Measurements from ENCODE around the gene CLASRP.
A peak's percentile ranks its signal among the peaks of the same experiment; 100 is the strongest.

CLASRP gene

GRCh38 chr19:45059258-45059965, 20.6 kb downstream of the CLASRP start:
- DNase-seq (ENCODE audit: low read depth), result peak; percentile 76

GRCh38 chr19:45061965-45062364, 23.1 kb downstream of the CLASRP start:
- no peak for DNase-seq (ENCODE audit: low read depth)

DNA sequence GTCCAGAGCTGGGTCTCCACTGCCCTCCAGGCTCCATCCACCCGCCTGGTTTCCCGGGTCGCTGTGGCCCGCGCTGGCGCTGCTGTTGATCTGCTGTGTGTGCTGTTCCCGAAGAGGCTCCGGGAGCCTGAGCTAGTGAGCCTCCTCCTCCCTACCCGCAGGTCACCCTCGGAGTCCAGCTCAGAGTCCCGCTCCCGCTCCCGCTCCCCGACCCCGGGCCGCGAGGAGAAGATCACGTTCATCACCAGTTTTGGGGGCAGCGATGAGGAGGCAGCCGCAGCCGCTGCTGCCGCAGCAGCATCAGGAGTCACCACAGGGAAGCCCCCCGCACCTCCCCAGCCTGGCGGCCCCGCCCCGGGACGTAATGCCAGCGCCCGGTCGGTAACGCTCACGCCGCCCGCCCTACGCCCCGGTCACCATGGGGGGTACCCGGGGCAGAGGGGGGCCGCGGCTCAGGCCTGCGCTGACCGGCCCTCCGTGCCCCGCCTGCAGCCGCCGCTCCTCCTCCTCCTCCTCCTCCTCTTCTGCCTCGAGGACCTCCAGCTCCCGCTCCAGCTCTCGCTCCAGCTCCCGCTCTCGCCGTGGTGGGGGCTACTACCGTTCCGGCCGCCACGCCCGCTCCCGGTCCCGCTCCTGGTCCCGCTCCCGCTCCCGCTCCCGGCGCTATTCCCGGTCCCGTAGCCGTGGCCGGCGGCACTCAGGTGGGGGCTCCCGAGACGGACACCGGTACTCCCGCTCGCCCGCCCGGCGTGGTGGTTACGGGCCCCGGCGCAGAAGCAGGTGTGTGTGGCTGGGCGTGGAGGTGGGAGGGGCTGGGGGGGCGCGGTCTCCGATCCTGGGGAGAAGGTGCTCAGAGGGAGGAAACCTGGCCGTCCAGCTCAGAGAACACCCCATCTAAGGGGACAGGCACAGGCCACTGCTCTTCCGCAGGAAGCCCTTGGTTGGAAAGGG, 25.3 kb downstream of the CLASRP start:
- DNase-seq (ENCODE audit: low read depth), result no peak

GRCh38 chr19:45066921-45067661, 28.2 kb downstream of the CLASRP start:
- no peak for DNase-seq (ENCODE audit: low read depth)

GRCh38 chr19:45068041-45068440, 29.2 kb downstream of the CLASRP start:
- DNase-seq (ENCODE audit: low read depth), result no peak

DNA sequence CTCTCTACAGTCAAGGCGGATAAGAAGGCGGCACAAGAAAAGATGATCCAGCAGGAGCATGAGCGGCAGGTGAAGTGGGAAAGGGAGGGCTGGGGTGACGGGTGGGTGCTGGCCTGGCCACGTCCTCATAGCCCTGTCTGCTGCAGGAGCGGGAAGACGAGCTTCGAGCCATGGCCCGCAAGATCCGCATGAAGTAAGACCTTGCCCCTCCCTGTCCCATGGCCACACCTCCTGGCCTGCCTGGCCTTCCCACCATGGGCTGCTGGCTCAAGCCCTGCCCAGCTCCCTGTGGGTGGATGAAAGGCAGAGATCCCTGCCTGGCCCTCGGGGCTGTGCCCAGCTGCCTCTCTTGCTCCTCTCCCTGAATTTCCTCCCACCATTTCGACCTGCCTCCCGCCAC, 30.2 kb downstream of the CLASRP start:
- DNase-seq (ENCODE audit: low read depth), result no peak

DNA sequence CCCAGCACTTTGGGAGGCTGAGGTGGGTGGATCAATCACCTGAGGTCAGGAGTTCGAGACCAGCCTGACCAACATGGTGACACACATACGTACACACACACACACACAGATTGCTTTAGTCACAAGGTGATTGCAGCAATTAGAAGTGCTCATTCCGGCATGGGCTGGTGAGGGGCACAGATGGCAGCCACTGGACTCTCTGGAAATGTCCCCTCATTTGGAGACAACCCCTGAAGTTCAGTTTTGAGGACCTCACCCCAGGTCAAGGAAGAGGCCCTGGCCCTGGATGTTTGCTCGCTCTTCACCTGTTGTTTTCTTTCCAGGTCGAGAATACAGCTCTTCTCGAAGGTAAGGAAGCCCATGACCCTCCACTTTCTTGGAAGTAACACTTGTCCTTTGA, 31.4 kb downstream of the CLASRP start:
- DNase-seq (ENCODE audit: low read depth), result no peak

DNA sequence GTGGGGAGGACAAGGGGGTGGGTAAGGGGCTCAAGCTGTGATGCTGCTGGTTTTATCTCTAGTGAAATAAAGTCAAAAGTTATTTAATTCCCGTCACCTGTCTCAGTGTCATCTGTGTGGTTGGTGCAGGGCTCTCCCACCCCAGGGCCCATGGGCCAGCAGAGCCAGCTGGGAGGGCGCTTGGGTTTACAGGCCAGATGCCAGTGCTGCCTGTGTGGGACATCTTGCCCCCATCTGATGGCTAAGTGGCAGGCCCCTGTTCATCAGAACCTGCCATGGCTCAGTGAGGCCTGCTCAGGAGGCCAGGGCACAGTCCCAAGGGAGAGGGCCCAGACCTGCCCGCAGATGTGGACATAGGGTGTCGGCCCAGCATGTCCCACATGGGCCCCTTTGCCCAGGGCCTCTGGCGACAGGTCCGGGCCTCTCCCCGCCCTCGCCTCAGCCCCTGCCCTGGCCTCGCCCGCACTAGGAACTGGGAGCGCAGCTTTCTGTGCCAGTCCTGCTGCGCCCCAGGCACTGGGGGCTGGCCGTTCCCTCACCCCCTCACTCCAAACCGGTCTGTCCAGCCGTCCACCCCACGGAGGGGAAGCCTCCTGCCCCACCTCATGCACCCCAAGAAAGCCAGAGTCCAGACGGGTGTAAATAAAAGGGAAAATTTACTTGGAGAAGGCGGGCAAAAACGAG, 32.2 kb downstream of the CLASRP start:
- DNase-seq (ENCODE audit: low read depth), result no peak

DNA sequence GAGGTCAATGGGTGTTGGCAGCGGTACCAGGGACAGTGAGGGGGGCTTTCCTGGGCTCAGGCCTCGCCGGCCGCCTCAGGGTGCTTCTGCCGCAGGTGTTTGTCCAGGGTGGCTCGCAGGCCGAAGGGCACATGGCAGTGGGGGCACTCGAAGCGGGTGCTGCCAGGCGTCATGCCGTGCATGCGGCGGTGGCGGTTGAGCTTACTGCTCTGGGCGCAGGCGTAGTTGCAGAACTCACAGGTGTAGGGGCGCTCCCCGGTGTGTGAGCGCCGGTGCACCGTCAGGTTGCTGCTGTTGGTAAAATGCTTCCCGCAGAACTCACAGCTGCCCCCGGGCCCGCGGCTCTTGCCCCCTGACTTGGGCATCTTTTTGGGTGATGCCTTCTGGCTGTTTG, 32.7 kb downstream of the CLASRP start:
- no peak for DNase-seq (ENCODE audit: low read depth)

GRCh38 chr19:45071969-45072790, 33.3 kb downstream of the CLASRP start:
- DNase-seq (ENCODE audit: low read depth), result no peak

GRCh38 chr19:45074744-45075300, 36.0 kb downstream of the CLASRP start:
- no peak for DNase-seq (ENCODE audit: low read depth)

DNA sequence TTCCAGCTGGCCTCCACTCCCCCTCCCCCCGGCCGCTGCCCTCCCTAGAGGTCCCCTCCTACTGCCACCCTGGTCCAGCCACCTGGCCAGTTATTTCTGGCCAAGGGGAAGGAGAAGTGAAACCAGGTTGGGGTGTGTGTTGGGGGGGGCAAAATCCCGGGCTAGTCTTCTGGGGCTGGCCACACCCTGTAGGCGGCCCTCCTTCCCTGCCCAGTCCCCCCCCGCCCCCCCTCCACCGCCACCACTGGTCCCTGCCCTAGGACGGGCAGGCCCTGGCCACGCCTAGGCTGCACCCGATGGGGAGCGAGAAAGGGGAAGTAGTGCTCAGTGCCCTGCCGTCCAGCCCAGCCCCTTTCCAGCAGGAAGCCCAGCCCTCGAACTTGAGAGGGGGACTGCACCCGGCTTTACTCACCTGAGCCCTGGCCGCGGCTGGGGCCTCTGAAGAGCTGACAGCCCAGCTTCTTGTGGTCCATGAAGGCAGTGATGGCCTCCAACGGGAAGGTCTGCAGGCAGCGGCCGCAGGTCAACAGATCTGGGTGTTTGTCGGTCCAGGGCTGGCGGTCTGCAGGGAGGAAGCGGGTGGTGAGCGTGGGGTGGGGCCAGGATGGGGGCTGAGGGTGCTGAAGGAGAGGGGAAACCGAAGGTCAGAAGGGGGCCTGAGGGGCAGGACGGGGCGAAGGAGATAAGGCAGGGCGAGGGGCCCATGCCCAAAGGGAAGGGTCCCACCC, 36.6 kb downstream of the CLASRP start:
- DNase-seq (ENCODE audit: low read depth), result no peak

DNA sequence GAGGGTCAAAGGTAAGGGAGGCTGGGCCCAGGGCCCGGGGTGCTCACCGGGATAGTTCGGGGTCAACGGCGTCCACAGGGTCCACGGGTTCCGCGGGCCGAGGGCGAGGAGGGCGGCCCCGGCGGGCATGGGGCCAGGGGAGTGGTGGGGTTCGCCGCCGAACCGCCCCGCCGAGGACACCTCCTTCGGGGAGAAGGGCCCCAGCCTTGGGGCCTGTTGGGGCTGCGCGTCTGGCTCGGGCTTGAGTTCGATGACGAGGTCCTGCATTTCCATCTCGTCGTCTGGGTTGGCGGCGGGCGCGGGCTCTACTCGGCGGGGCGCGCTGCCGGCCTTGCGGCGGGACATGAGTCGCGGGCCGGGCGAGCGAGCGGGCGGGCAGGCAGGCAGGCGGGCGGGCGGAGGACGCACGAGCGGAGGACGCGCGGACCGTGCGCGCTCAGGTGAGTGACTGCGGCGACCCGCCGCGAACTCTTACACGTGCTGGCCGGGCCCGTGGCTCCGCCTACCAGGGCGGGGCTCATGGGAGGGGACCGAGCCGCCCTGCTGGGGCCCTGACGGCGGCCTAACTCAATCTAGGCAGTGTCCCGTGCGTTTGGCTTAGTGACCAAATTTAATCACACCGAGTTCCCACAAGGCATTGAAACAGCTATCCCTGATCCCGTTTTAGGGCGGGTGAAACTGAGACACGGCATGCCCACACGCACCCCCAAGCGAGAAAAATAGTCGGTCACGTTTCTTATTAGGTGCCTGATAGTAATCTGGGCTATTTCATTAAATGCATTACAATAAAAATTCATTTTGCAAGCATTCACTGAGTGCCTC, 37.4 kb downstream of the CLASRP start, which contains the start of gene ZNF296:
TSS of gene ZNF296 (minus strand) at position 450 of the 822 bp plus-strand sequence. CDS start at position 345, 105 bp downstream.
- peak; percentile 86 for DNase-seq (ENCODE audit: low read depth)

GRCh38 chr19:45076851-45077730, 38.2 kb downstream of the CLASRP start:
- DNase-seq (ENCODE audit: low read depth), result no peak

GRCh38 chr19:45078390-45079062, 39.7 kb downstream of the CLASRP start:
- no peak for DNase-seq (ENCODE audit: low read depth)

GRCh38 chr19:45079063-45079910, 40.4 kb downstream of the CLASRP start, which contains the start of gene GEMIN7:
Gene GEMIN7 (plus strand): TSS chr19:45079260. CDS start chr19:45090115, 10,855 bp downstream.
- peak; percentile 88 for DNase-seq (ENCODE audit: low read depth)

Measured in activated T-cell treated with anti-CD3 and anti-CD28 coated beads for 48 hours (primary cell).